NCI-H526 treated with DMSO at 0.1 percent for 48 hours (cell line): ENCODE measurements around the gene RPL27.

Source experiments
- DNase-seq: peaks from one replicate; lab custom pipeline; 2025; lab: John Stamatoyannopoulos, UW

Gene RPL27

DNA sequence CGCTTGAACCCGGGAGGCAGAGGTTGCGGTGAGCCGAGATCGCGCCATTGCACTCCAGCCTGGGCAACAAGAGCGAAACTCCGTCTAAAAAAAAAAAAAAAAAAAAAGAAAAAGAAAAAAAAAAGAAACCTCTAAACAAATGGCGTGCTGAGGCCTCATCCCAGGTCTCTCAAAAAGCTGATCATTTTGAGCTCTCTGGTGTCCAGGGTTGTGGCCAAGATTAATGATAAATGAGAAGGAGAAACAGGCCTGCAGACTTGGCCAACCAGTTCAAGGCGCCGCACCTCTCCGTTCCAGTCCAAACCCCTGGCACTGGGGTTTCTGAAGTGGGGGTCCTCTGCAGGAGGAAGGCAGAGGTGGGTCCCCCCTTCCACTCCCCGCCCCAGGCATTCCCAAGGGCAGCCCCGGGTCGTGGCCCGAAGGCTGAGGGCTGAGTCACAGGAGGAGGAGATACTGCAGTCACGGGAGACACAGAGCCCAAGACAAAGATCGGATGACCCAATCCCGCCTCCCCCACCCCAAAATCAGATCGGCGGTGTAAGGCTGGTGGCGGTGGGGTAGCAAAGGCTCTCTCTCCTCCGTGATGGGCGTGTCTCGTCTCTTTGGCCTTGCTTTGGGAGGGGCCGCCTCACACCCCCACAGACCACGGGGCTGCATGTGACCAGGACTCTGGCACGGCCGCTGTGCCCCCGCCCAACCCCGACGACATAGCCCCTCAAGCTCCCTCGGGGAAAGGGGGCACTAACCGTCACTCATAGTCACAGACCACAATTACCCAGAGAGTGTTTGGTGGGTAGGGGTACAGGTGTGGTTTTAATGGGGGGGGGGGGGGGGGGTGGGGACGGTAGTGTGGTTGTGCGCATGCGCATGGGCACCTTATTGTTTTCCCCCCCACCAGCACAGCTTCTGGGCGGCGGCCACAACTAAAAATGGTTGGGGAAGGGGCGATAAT is 22.8 kb downstream of the RPL27 start:
- no peak for DNase-seq

GRCh38 chr17:43021741-43022512 is 23.7 kb downstream of the RPL27 start, which contains the start of gene VAT1:
TSS of gene VAT1 (minus strand) at chr17:43022385. CDS start at chr17:43022322, 63 bp downstream.
- DNase-seq: peak; percentile 69

DNA sequence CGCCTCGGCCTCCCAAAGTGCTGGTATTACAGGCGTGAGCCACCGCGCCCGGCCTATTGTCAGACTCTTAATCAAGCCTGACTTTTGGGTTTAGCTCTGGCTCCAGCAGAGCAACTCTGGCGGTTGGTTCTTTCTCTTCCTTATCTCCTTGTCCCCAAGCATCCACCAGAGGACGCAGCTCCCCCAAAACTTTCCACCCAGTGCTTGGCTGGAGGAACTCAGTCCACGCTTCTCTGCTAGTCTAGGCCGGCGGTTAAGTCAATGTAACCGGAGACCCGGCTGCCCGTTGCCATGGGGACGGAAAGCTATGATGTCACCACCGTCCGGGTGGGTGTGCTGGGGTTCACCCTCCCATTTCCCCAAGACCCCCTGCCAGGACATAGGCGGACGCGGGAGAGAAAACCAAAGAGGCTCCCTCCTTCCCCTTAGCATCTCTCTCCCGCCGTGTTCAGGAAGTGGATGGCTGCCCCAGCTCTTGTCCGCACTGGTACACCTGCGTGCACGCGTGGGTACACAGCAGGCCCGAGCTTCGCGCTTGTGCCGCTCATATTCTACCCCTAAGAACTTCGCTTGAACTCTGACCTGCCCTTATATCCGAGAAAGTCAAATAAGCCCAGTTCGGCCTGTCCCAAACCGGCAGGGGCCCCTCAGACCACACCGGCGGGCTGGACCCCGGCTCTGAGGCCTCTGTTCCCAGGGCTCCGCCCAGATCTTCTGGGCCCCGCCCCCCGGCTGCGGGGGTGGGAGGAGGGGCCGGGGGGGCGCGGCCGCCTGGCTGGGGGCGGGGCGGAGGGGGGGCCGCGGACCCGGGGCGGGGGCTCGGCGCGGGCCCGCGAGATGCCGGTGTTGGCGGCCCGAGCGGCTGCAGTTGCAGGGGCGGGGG is 26.4 kb downstream of the RPL27 start, which contains the start of gene RND2:
RND2 (plus strand) TSS at position 825 of the 883 bp plus-strand sequence. CDS start 117 bp downstream, outside the sequence.
- peak; percentile 87 for DNase-seq

- DNase-seq: no peak
Observed at GRCh38 chr17:43025290-43025657, 27.1 kb downstream of the RPL27 start.

GRCh38 chr17:43025766-43026537 is 27.7 kb downstream of the RPL27 start:
- DNase-seq: no peak

DNA sequence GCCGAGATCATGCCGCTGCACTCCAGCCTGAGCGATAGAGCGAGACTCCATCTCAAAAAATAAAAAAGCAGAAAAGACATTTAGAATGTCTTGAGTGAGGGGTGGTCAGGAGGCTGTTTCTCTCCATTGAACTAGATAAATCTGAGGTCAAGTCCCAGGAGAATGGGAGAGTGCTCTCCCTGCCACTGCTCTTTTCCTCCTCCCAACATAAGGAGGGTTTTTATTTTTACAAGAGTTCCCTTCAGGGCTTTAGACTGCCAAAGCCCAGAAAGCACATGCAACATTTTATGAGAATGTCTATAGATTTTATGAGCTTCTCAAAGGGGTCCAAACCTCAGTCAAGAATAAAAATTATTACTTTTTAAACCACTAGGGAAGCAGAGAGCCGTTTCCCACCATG is 28.4 kb downstream of the RPL27 start:
- DNase-seq: no peak

DNA sequence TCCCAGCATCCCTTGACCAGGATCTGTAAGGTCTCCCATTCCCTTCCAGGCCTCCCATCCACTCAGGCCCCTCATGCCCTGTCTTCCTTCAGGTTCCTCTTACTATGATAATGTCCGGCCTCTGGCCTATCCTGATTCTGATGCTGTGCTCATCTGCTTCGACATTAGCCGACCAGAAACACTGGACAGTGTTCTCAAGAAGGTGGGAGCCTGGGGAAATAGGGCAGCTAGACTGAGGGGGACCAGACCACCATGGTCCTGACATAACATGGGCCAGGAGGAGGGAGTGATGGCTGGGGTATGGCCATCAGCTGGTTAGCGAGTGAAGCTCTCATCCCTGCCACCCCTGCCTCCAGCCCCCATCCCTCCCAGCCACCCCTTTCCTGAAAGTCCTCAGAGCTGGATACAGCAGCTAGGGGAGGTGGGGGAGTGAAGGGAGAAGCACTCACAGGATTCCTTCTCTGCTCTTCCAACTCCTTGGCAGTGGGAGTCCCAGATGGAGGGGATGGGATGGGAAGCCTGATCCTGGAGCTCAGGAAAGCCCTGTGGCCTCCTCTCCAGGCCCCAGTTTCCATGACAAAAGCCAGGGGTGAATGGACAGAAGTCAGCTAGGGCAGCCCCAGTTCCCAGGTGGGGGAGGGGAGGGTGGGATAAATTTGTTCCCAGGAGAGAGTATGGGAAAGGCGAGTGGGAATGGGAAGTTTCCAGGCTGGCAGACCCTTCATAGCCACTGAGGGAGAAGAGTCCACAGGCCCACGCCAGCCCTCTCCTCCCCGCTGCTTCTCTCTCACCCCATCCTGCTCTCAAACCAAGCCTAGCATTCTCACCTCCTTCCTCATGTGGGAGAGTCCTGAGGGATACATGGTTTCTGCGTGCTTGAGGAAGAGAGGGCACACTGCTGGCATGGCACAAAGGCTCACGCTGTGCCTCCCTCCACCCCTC is 29.1 kb downstream of the RPL27 start:
- no peak for DNase-seq

DNA sequence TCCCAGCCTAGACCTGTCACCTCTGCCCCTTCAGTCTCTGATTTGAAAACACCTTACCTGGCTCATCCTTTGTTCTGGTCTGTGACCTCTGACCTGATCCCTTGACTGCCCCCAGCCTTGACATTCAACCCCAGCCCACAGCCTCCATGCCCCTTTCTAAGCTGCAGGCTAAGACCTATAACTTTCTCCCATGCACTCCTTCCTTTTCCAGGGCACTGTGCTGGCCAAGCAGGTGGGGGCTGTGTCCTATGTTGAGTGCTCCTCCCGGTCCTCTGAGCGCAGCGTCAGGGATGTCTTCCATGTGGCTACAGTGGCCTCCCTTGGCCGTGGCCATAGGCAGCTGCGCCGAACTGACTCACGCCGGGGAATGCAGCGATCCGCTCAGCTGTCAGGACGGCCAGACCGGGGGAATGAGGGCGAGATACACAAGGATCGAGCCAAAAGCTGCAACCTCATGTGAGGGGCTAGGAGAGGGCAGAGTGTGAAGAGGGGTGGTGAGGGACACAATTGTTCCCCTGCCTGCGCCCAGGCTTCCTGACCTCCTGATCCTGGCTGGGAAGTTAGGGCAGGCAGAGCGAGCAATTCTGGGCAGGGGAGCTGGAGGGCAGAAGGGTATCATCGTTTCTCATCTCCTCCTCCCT is 30.1 kb downstream of the RPL27 start:
- DNase-seq: no peak

GRCh38 chr17:43030137-43030767 is 32.0 kb downstream of the RPL27 start:
- DNase-seq: no peak

DNA sequence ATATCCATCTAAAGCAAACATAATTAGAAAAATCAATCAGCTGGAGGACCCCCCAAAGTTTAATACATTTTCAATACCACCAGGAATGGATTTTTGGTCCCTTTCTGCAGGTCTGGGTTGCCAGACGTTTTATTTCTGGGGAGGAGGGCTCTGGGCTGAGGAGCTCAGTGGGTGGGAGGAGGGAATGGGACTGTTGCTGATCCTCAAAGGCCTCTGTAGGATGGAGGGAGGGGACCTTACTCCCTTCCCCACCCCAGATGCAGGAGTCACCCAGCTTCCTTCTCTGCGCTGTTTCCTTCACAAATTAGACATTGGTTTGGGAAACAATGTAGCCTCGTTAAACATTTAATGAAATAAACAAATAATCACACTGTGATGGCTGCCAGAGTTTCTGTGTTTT is 33.4 kb downstream of the RPL27 start:
- no peak for DNase-seq

GRCh38 chr17:43033948-43034881 is 36.0 kb downstream of the RPL27 start:
- no peak for DNase-seq

- no peak for DNase-seq
Observed at GRCh38 chr17:43034894-43035293, 36.7 kb downstream of the RPL27 start.

DNA sequence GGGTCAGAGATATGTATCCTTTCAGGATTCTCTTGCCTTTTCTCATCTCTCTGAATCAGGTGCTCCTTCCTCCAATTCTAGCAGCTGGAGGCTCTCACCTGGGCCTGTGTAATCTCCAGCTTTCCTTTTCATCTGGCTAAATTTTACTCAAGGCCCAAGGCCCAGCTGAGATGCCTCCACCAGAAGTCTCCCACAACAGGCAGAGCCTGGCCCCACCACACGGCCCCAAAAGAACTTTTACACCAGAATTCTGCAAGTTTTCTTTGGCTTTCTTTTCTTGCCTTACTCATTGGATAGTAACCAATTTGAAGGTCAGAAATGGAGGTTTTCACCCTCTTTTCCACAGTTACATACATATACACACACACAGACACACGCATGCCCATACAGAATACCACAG is 41.4 kb downstream of the RPL27 start:
- DNase-seq: no peak

DNA sequence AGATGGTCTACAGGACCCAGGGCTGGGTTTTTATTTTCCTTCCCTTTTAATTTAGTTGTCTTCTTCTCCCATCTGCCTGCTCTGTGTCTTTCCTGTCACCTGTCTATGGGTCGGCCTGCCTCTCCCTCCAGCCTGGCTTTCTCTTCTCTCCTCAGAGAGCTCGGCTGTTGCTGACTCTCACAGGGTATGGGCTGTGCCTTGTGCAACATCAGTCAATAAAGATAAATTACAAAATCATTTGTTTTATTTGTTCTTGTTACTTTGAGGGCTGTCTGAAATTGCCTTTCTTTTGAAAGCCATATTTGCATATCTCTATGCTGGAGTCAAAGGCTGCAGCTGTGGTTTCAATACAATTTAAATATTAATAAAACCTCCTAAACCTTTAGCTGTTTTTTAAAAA is 42.4 kb downstream of the RPL27 start:
- peak; percentile 64 for DNase-seq

DNA sequence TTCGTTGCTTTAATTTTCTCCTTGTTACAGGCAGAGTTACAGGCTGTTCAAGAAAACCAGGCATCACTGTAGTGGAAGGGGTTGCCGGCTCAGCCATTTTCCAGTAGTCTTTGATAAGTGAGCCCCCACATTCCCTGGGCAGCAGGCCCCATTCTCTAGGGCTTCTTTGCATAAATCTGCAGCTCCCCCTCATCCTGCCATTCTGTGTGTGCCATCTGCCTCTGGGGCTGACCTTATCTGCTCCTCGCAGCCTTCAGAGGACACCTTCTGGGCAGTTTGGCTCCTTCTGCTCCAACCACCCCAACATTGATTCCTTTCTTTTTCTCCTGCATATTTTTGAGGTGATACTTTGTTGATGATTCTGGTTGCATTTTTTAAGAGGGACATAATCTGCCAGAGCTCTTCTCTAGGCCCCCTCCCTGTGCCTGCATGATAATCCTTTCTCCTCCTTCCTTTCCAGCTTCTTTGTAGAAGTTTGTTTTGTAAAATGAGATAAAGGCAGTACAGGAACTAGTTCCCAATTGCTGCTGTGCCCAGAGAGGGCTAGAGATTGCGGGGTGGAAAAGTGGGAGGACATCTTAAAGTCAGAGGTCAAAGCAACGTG is 43.9 kb downstream of the RPL27 start:
- DNase-seq: no peak

DNA sequence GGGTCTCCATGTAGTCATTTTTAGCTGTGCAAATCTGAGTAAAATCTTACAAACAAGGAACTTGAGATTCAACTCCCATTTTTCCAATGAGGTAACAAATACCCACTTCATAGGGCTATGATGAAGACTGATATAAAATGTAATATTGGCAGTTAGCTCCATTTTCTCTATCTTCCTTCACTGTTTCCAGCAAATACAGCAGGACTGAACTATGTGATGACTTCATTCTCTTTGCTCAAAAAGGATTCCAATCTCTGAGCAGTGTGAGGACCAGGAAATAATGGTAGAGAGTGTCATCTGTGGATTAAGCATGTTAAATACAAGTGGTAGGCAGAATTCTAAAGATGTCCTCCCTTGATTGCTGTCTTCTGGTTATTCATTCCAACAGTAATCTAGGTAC is 45.1 kb downstream of the RPL27 start:
- DNase-seq: no peak

- no peak for DNase-seq
Observed at GRCh38 chr17:43044024-43044423, 45.8 kb downstream of the RPL27 start.
